GM19023 (cell line): ENCODE data around the gene TBC1D22A.

Source experiments
- ATAC-seq: cut with Tn5 transposase; IDR thresholded peaks from one replicate; pipeline ENCODE4 v1.9.1; 2021; ENCODE audit warnings: mild to moderate bottlenecking, moderate library complexity; ENCODE audit not compliant: unreplicated experiment

Gene TBC1D22A

DNA sequence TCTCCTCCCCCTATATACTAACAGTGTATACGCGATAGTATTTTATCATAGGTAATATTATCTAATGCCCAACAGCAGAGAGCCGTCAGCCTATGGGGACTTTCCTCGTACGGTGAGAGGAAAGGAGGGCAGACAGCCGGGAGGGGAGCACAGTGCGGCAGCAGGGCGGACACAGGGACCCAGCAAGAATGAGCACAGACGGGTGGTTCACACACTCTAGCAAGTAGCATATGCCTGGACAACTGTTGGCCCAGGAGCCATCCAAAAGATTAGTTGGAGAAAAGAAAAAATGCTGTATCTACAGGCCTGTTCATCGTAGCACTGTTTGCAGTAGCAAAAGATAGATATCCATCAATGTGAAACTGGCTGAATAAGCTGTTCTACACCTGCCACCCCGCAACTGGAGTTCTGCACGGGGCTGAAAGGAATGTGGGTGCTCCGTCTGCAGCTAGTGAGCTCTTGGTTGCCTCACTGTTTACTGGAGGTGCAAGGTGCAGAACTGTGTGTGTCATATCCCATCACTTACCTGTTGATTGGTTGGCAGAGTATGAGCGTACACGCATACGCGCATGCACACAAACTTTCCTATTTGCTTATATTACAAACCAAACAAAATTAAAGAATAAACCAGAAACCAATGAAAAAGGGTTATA, 324.3 kb downstream of the TBC1D22A start:
- no peak for ATAC-seq

DNA sequence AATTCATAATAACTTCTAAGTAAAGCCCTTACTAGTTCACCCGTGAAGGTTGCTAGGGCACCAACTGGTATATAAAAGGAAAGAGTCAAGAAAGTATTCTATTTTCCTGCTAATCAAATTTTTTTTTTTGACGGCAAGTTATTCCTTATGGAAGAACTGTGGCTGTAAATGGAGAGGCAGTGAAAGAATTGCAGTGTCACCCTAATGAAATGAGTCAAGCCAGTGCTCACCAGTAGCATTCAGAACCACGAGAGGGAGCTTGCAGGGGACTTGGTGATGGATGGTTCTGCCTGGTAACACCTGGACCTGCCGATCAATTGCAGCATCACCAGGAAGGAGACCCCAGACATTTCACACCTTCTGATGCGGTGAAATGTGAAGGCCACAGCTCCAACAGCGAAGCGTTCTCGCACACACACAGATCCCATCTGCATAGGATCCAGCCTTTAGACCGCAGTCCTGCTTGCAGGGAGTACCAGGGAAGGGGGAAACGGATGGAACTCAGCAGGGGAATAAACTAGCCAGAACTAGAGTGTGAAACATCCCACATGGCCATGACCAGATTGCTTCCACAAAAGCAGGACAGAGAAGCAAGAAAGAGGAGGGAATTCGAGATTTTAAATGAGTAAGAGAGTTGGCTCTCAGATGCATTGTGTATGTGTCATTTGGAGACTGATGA, 326.2 kb downstream of the TBC1D22A start:
- no peak for ATAC-seq

GRCh38 chr22:47089374-47089773, 326.9 kb downstream of the TBC1D22A start:
- no peak for ATAC-seq

- no peak for ATAC-seq
Measured at GRCh38 chr22:47089796-47090460, 327.5 kb downstream of the TBC1D22A start.

- no peak for ATAC-seq
Measured at GRCh38 chr22:47090591-47091245, 328.3 kb downstream of the TBC1D22A start.

DNA sequence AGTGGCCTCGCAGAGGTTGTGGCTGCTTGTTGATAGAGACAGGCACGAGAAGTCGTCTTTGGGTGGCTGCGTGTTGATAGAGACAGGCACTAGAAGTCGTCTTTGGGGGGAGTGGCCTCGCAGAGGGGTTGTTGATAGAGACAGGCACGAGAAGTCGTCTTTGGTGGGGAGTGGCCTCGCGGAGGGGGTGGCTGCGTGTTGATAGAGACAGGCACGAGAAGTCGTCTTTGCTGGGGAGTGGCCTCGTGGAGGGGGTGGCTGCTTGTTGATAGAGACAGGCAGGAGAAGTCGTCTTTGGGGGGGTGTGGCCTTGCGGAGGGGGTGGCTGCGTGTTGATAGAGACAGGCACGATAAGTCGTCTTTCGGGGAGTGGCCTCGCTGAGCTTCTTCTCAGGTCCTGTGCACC, 328.8 kb downstream of the TBC1D22A start:
- no peak for ATAC-seq

GRCh38 chr22:47091921-47092700, 329.7 kb downstream of the TBC1D22A start:
- no peak for ATAC-seq

- ATAC-seq, result no peak
Measured at GRCh38 chr22:47092896-47093311, 330.5 kb downstream of the TBC1D22A start.

DNA sequence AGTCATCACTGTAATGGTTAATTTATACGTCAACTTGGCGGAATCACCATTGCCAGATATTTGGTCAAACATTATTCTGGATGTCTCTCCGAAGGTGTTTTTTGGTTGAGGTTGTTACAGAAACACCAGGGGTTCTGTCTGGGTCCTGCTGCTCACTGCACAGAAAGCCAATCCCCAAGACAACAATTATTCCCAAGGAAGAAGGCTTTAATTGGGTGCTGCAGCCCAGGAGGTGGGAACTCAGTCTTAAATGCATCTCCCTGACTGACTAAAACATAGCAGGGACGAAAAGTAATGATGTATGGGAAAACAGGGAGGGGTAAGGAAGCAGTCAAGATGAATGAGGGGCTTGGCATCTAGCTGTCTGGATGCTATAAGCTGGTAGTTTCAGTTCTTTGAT, 331.3 kb downstream of the TBC1D22A start:
- no peak for ATAC-seq

DNA sequence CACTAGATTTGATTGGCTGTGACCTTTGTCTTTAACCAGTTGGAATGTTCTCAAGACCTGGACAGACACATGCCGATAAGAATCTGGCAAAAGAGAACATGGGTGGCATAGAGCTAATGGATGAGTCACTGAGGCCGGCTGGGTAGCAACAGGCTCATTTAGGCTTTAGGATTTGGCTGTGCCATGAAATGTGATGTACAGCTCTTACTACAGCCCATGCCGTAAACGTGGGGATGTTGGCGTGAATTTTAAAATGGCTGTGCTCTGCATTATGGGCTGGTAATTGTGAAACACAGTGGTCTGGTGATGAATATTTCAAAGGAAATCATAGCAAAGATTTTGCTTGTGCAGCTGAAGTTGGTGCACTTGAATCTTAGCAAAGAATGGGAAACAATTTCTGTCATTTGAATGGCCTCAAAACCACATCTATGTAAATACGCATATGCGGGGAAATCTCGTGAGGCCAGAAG, 332.4 kb downstream of the TBC1D22A start:
- ATAC-seq, result no peak

GRCh38 chr22:47095395-47096122, 333.1 kb downstream of the TBC1D22A start:
- ATAC-seq, result no peak

DNA sequence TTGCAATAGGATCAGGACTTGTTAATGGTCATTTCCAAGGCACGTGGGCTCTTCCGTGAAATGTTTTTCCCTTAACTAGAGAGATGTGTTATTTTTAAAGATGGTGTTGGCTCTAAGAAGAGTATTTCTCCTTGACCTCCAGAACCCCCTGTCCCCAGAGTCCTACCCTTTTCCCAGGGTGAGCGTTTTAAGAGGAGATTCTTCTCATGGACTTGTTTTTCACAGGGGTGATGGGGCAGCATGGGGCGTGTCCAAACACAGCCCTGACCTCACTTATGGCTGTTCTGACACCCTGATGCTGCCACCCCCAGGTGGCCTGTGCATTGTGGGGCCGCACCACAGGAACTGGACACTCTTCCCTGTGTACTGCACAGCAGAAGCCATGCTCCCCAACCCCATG, 335.7 kb downstream of the TBC1D22A start:
- ATAC-seq, result no peak

DNA sequence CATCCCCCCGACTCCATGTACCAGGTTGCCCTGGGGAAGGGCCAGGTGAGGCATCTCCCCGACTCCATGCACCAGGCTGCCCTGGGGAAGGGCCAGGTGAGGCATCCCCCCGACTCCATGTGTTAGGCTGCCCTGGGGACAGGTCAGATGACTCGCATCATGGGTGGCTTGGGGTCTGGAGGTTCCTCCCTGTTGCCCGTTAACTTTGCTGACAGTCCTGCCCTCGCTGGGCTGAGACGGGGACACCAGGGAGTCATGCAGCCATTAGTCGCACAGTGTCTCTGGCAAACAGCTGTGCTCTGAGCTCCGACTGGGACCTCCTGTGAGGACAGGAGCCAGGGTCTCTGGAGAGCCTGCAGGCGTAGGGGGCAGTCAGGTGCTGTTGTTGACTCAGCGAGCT, 336.1 kb downstream of the TBC1D22A start:
- no peak for ATAC-seq

DNA sequence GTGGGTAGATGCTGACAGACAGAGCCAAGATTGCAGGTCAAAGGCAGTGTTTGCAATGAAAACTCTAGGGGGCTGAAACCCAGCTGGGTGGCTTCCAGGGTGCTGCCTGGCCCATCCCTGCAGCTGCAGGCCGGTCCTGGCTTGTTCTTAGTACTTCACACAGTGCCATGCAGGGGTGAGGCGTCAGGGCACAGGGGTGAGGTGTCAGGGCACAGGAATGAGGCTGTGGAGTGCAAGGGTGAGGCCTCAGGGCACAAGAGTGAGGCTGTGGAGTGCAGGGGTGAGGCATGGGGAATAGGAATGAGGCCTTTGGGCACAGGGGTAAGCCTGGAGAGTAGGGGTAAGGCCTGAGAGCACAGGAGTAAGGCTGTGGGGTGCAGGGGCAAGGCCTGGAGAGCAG, 337.6 kb downstream of the TBC1D22A start:
- no peak for ATAC-seq

DNA sequence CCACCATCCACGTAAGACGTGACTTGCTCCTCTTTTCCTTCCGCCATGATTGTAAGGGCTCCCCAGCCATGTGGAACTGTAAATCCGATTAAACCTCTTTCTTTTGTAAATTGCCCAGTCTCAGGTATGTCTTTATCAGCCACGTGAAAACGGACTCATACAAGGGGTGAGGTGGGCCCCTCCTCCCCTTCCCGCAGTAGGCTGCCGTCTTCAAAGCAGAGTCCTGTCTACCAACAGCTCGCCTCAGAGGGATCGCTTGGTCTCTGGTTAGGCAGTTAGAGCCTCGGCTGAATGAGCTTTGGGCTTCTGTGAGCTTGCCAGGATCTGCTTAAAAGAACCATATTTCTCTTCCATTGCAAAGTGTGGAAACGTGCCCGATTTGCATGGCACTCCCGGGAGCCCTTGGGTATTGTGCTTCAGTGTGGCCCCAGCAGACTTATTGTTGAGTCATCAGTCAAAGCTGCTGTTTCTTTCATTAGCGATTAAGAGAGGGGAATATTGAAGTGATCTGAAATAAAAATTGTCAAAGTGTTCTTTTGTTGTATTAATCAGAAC, 338.3 kb downstream of the TBC1D22A start:
- no peak for ATAC-seq

- ATAC-seq, result no peak
Measured at GRCh38 chr22:47101321-47101885, 339.0 kb downstream of the TBC1D22A start.

DNA sequence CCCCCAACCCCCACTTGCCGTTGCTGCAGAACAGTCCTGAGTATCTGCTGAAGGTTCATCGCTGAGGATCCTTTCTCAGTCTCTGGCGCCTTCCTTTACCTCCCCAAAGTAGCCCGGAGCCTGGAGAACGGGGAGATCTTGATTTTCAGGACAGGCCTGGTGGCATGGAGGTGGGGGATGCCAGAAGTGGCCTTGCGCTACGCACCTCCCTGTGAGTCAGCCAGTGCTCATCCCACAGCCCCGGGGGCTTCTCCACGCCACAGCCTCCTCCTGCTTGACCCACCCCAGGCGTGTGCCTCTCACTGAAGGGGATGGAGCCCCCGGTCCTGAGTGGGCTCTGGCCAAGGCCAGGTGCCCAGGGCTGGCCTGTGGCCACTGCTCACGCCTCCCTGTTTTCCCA, 339.6 kb downstream of the TBC1D22A start:
- ATAC-seq, result no peak

DNA sequence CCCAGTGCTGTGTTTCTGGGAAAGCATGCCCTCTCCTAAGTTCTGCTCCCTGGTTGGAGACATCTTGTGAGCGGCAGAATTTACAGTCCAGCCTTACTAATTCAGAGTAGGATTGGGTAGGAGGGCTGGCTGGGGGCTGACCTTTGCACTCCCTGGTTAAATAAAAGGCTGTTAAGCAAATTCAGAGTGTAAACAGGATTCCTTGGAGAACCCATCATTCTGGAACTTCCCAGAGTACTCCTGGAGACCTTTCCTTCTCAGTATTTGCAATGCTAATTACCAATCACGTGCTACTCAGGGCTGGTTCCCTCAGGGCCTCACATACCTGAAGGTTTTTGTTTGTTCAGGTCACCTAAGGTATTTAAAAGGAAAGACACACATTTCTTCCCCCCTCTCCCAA, 340.2 kb downstream of the TBC1D22A start:
- no peak for ATAC-seq

GRCh38 chr22:47105085-47105484, 342.6 kb downstream of the TBC1D22A start:
- ATAC-seq, result no peak
